NCI-H2029 (cell line): ENCODE results near the gene LRRC9.
"Not testable (repeated sequence)": the region's sequence is repeated elsewhere in the genome, so short reads cannot be mapped to it uniquely, and the experiment has no call there.

Experiments used
- DNase-seq: peaks from one replicate; lab custom pipeline; 2025; lab: John Stamatoyannopoulos, UW

Gene LRRC9

GRCh38 chr14:59957890-59958289, 37.9 kb downstream of the LRRC9 start:
- DNase-seq: not testable (repeated sequence)

GRCh38 chr14:59959668-59960067, 39.7 kb downstream of the LRRC9 start:
- DNase-seq: no peak

DNA sequence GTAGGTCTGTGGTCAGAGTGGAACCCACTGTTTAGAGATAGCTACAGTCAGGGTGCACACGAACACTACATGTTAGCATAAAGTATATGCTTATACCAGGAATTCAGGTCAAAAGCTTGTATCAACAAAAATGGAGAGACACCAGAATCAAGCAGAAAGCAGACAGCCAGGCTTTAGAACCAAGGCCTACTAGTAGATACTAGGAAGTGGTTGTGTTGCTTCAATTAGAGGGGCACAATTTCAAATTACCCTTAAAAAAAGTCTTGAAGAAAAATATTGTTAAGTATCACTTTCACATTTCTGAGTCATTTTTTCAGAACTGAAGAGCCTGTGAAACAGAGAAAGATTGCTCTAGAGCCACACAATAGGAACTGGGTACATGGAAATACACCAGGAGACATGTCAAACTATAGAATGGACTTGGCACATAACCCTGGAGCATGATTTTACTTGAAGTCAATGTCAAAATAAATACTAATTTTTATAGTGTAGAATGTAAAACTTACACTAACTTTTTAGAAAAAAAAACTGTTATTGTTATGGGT, 41.6 kb downstream of the LRRC9 start:
- DNase-seq: no peak

GRCh38 chr14:59964251-59965007, 44.5 kb downstream of the LRRC9 start:
- no peak for DNase-seq

DNA sequence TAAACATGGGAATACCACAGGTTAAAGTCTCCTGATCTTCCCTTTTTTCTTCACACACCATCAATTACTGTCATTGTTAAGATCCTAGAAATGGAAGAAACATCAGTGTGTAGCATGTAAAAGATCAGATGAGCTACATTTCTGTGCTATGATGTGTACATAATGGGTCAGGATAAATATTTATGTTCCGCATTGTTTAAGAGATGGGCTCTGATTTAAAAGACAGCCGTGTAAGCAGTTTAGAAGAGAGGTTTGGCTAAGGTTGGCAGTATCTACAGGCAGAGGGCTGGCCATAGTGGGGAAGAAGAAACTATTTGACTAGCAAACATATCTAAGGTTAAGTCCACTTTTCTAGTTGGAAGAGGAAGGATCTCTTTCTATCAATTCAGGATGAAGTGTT, 49.4 kb downstream of the LRRC9 start:
- DNase-seq: no peak

DNA sequence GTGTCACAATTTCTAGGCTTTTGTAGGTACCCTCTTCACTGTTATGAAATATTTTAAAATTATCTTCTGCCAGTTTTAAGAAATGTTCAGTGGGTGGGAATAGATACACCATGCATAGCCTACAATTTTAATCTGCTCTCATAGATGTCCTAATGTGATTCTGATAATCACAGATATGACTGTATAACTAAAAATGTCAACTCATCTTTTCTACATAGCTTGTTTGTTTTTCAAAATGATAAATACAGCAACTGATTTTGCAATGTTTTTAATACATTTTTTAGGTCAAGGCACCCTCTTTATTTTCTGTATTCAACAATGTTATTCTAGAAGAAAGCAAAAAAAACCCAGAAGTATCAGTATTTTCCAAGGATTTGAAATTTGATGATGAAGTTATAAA, 61.6 kb downstream of the LRRC9 start:
- no peak for DNase-seq

GRCh38 chr14:59983048-59983447, 63.1 kb downstream of the LRRC9 start:
- DNase-seq: no peak

GRCh38 chr14:59986556-59987059, 66.7 kb downstream of the LRRC9 start:
- no peak for DNase-seq

- peak; percentile 71 for DNase-seq
Observed at GRCh38 chr14:59997449-59997848, 77.5 kb downstream of the LRRC9 start.

GRCh38 chr14:59997966-59998365, 78.0 kb downstream of the LRRC9 start:
- no peak for DNase-seq

GRCh38 chr14:59998564-59998963, 78.6 kb downstream of the LRRC9 start:
- no peak for DNase-seq

GRCh38 chr14:60002819-60003492, 83.0 kb downstream of the LRRC9 start:
- DNase-seq: peak; percentile 37

GRCh38 chr14:60003991-60004390, 84.0 kb downstream of the LRRC9 start:
- no peak for DNase-seq

GRCh38 chr14:60008042-60008441, 88.1 kb downstream of the LRRC9 start:
- DNase-seq: no peak

- not testable (repeated sequence) for DNase-seq
Observed at GRCh38 chr14:60010263-60010662, 90.3 kb downstream of the LRRC9 start.

DNA sequence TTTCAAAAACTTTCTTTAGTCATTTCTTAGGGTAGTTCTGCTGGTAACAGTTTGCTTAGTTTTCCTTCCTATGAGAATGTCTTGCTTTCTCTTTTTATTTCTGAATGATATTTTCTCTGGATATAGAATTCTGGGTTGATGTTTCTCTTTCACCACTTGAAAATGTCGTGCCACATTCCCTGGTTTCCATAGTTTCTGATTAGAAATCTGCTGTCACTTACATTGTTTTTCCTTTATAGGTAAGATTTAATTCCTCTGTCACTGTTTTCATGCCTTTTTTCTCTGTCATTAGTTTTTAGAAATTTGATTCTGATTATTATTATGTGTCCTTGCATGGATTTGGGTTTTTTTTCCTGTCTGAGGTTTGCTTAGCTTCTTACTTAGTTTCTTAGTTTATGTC, 94.5 kb downstream of the LRRC9 start:
- DNase-seq: no peak

DNA sequence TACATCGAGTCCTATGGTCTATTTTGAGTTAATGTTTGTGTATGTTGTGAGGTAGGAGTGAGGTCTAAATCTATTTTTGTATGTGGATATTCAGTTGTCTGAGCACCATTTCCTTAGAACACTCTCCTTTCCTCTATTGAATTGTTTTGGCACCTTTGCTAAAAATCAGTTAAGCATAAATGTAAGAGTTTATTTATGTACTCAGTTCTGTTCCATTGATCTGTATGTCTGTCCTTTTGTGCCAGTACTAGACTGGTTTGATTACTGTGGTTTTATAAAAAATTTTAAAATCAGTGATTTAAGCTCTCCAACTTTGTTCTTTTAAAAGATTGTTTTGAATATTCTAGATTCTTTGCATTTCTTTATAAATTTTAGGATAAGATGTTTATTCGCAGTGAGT, 101.7 kb downstream of the LRRC9 start:
- DNase-seq: no peak

DNA sequence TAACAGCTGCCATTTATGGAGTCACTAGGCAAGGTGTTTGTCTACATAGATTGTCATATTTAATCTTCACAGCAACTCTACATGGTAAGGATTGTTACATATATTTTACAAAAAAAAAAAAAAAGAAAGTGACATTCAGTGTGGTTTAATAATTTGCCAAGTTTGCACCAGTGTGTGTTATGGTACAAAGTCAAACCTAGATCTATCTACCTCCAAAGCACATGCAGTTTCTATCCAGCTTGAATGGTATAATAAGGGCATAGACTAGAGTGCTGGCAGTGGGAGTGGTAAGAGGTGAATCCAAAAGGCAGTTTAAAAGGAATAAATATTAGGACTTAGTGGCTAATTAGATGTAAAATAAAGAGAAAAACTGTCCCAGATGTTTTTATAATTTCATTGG, 105.6 kb downstream of the LRRC9 start:
- DNase-seq: no peak

- no peak for DNase-seq
Observed at GRCh38 chr14:60035177-60035576, 115.2 kb downstream of the LRRC9 start.

DNA sequence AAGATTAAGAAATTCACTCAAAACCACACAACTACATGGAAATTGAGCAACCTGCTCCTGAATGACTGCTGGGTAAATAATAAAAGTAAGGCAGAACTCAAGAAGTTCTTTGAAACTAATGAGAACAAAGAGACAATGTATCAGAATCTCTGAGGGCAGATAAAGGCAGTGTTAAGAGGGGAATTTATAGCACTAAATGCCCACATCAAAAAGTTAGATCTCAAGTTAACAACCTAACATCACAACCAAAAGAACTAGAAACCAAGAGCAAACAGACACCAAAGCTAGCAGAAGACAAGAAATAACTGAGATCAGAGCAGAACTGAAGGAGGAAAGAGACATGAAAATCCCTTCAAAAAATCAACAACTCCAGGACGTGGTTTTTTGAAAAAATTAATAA, 128.0 kb downstream of the LRRC9 start:
- DNase-seq: not testable (repeated sequence)

- DNase-seq: no peak
Observed at GRCh38 chr14:60051721-60052221, 131.8 kb downstream of the LRRC9 start.

- no peak for DNase-seq
Observed at GRCh38 chr14:60058087-60058486, 138.1 kb downstream of the LRRC9 start.

DNA sequence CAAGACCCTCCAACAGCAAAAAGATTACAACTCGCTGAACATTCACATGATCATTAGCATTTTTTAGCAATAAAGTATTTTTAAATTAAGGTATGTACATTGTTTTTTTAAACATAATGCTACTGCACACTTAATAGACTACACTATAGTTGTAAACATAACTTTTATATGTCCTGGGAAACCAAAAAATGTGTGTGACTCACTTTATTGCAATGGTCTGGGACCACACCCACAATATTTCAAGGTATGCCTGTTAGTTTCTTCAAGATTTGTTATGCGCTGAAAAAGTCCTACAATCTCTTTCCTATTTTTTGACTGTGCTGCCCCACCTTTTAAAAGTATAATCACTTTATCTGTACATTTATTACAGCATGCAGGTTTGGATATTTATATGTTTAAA, 141.4 kb downstream of the LRRC9 start:
- DNase-seq: no peak
